Activated naive CD8-positive, alpha-beta T cell (primary cell): ENCODE data around the gene PAFAH1B2.
"Not testable (repeated sequence)": the region's sequence is repeated elsewhere in the genome, so short reads cannot be mapped to it uniquely, and the experiment has no call there.

Source experiments
- H3K27ac Mint-ChIP-seq: one replicate; pipeline ENCODE4 v1.8.0; 2021; ENCODE audit warnings: mixed read lengths
- H3K27me3 Mint-ChIP-seq: one replicate; pipeline ENCODE4 v1.8.0; 2021; ENCODE audit warnings: mixed read lengths
- H3K36me3 Mint-ChIP-seq: one replicate; pipeline ENCODE4 v1.8.0; 2021; ENCODE audit warnings: mixed read lengths
- H3K4me1 Mint-ChIP-seq: one replicate; pipeline ENCODE4 v1.8.0; 2021; ENCODE audit warnings: low read depth, mixed read lengths
- H3K4me3 Mint-ChIP-seq: one replicate; pipeline ENCODE4 v1.8.0; 2021; ENCODE audit warnings: mild to moderate bottlenecking, mixed read lengths
- H3K9me3 Mint-ChIP-seq: one replicate; pipeline ENCODE4 v1.8.0; 2021; ENCODE audit warnings: low read depth, mixed read lengths

The PAFAH1B2 gene

DNA sequence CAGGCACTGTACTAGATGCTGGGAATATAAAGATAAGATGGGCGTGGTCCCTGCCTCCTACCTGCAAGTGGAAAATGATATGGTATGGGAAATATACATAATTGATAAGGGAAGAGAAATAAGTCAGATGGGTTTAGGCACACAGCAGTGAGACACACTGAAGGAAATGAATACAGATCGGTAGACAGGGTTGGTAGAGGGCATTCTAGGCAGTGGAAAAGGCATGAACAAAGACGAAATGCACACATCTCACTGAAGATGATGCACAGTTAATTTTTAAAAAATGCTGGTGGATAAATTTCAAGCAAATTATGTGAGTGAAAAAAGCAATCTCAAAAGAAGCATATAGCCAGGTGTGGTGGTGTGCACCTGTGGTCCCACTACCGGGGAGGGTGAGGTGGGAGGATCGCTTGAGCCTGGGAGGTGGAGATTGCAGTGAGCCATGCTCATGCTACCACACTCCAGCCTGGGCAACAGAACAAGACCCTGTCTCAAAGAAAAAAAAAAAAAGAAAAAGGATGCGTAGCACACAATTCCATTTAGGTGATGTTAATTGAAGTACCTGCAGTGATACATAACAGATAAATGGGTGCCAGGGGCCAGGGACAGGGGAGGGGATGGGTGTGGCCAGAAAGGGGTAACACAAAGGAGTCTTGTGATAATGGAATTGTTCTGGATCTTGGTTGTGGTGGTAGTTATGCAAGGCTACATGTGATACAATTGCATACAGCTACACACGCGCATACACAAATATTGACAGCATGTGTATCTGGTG, 65.5 kb downstream of the PAFAH1B2 start:
- not testable (repeated sequence) for H3K27ac Mint-ChIP-seq, H3K27me3 Mint-ChIP-seq, H3K4me3 Mint-ChIP-seq, H3K9me3 Mint-ChIP-seq, H3K36me3 Mint-ChIP-seq, H3K4me1 Mint-ChIP-seq

- H3K27ac Mint-ChIP-seq, result peak overlapping the region; percentile 47
- H3K4me1 Mint-ChIP-seq, result peaks cover 3% of the 10 kb centered on the region
- no peaks in the 10 kb centered on the region for H3K27me3 Mint-ChIP-seq
- H3K9me3 Mint-ChIP-seq, result no peaks in the 10 kb centered on the region
- no peak overlapping the region for H3K4me3 Mint-ChIP-seq
- H3K36me3 Mint-ChIP-seq, result peaks cover 7% of the 10 kb centered on the region
Observed at GRCh38 chr11:117210620-117211019, 66.5 kb downstream of the PAFAH1B2 start.

DNA sequence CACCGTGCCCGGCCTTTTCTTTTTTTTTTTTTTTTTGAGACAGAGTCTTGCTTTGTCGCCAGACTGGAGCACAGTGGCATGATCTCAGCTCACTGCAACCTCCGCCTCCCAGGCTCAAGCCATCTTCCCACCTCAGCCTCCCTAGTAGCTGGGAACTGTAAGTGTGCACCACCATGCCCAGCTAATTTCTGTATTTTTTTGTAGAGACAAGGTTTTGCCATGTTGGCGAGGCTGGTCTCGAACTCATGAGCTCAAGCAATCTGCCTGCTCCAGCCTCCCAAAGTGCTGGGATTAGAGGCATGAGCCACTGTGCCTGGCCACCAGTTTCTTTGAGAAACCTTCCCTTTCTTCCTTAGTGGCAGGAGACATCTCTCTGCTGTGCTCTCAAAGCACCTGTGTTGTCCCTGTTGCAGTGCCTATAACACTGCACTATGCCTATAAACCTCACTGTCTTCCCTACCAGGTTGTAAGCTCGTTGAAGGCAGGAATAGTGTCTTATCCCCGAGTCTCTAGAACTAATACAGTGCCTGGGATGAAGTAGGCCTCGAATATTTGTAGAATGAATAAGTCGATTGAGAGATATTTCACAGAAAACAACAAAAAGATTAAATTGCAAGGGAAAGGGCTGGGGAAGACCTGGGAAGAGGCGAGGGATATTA, 68.7 kb downstream of the PAFAH1B2 start:
- Mint-ChIP-seq H3K4me1 (peaks cover 3% of the 10 kb centered on the region), H3K4me3 (no peak overlapping the region), H3K9me3 (no peaks in the 10 kb centered on the region), H3K27me3 (no peaks in the 10 kb centered on the region), H3K27ac (peak overlapping the region; percentile 37), H3K36me3 (peaks cover 7% of the 10 kb centered on the region)

DNA sequence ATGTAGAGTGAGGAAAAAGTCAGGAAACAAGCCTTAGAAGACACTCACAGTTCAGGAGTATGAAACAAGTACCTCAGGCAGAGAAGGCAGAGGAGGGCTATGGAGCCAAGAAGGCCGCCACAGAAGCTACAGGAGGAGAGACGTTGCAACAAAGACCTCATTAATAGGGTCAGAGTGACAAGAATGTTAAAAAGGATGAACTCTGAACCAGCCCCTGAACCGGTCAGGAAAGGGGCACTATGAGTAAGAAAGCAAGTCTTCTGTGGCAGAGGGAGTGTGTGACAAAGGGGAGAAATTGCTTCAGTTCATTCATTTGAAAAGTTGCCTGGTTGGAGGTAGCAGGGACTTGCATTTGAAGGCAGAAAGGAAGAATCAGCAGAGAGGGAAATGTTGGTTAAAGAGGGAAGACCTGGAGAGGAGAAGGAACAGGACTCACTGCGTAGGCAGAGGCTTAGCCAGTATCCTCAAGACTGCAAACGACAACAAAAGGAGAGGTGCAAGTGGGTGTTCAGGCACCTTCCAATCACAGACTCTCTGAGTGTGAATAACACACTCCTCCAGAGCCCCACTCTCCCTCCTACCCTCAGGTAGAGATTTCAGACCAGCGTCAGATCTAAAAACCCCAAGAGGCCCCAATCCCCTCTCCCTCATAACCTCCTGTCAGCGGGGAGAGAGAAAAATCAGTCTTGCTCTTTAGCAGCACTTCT, 70.5 kb downstream of the PAFAH1B2 start:
- peaks cover 7% of the 10 kb centered on the region for H3K36me3 Mint-ChIP-seq
- H3K27me3 Mint-ChIP-seq, result no peaks in the 10 kb centered on the region
- H3K4me1 Mint-ChIP-seq, result peaks cover 3% of the 10 kb centered on the region
- no peak overlapping the region for H3K4me3 Mint-ChIP-seq
- no peak overlapping the region for H3K27ac Mint-ChIP-seq
- no peaks in the 10 kb centered on the region for H3K9me3 Mint-ChIP-seq

GRCh38 chr11:117217141-117218084, 73.3 kb downstream of the PAFAH1B2 start:
- Mint-ChIP-seq H3K36me3 (peaks cover 5% of the 10 kb centered on the region), H3K9me3 (no peaks in the 10 kb centered on the region), H3K4me1 (peaks cover 3% of the 10 kb centered on the region), H3K4me3 (no peak overlapping the region), H3K27me3 (no peaks in the 10 kb centered on the region), H3K27ac (no peak overlapping the region)

GRCh38 chr11:117218133-117218915, 74.2 kb downstream of the PAFAH1B2 start:
- H3K4me3 Mint-ChIP-seq, result no peak overlapping the region
- H3K9me3 Mint-ChIP-seq, result no peaks in the 10 kb centered on the region
- no peak overlapping the region for H3K27ac Mint-ChIP-seq
- peaks cover 3% of the 10 kb centered on the region for H3K36me3 Mint-ChIP-seq
- H3K4me1 Mint-ChIP-seq, result no peaks in the 10 kb centered on the region
- no peaks in the 10 kb centered on the region for H3K27me3 Mint-ChIP-seq

GRCh38 chr11:117219001-117219400, 74.9 kb downstream of the PAFAH1B2 start:
- Mint-ChIP-seq H3K27ac (no peak overlapping the region), H3K4me1 (no peaks in the 10 kb centered on the region), H3K4me3 (no peak overlapping the region), H3K9me3 (no peaks in the 10 kb centered on the region), H3K27me3 (no peaks in the 10 kb centered on the region), H3K36me3 (peaks cover 3% of the 10 kb centered on the region)

- no peak overlapping the region for H3K4me3 Mint-ChIP-seq
- H3K36me3 Mint-ChIP-seq, result peaks cover 3% of the 10 kb centered on the region
- no peak overlapping the region for H3K27ac Mint-ChIP-seq
- H3K4me1 Mint-ChIP-seq, result no peaks in the 10 kb centered on the region
- H3K9me3 Mint-ChIP-seq, result no peaks in the 10 kb centered on the region
- H3K27me3 Mint-ChIP-seq, result no peaks in the 10 kb centered on the region
Observed at GRCh38 chr11:117219455-117219854, 75.4 kb downstream of the PAFAH1B2 start.

DNA sequence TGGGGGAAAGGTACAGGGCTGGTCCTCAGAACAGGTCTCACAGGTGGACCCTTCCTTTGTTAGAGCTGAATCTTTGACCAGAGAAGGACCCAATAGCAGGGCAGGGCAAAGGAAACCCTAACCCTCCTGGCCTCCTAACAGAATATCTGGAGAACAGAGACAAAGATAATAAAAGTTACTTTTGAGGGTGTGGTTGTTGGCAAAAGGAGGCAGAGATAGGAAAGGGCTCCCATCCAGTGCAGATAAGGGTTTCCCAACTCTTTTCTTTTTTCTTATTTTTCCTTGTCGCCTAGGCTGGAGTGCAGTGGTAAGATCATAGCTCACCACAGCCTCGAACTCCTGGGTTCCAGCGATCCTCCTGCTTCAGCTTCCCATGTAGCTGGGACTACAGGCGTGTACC, 75.9 kb downstream of the PAFAH1B2 start:
- no peak overlapping the region for H3K4me3 Mint-ChIP-seq
- peaks cover 3% of the 10 kb centered on the region for H3K36me3 Mint-ChIP-seq
- no peaks in the 10 kb centered on the region for H3K27me3 Mint-ChIP-seq
- no peak overlapping the region for H3K27ac Mint-ChIP-seq
- no peaks in the 10 kb centered on the region for H3K4me1 Mint-ChIP-seq
- no peaks in the 10 kb centered on the region for H3K9me3 Mint-ChIP-seq

DNA sequence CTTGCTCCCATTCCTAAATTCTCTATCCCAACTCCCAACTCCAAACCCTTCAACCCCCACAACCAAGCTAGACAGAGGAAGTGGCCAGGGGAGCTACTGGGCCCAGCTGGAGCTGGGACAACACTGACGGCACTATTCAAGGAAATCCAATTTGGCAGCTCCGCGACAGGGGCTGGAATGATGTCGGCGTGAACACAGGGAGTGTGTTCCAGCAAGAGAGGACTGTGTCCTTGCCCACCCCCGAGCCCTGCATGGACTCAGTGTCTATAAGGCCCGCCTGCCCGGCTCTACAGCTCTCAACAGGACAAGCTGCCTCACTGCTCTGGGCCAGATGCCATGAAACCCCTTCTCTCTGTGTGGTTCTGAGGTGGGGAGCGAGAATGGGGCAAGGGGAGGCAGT, 76.5 kb downstream of the PAFAH1B2 start:
- H3K27ac Mint-ChIP-seq, result peak overlapping the region; percentile 22

DNA sequence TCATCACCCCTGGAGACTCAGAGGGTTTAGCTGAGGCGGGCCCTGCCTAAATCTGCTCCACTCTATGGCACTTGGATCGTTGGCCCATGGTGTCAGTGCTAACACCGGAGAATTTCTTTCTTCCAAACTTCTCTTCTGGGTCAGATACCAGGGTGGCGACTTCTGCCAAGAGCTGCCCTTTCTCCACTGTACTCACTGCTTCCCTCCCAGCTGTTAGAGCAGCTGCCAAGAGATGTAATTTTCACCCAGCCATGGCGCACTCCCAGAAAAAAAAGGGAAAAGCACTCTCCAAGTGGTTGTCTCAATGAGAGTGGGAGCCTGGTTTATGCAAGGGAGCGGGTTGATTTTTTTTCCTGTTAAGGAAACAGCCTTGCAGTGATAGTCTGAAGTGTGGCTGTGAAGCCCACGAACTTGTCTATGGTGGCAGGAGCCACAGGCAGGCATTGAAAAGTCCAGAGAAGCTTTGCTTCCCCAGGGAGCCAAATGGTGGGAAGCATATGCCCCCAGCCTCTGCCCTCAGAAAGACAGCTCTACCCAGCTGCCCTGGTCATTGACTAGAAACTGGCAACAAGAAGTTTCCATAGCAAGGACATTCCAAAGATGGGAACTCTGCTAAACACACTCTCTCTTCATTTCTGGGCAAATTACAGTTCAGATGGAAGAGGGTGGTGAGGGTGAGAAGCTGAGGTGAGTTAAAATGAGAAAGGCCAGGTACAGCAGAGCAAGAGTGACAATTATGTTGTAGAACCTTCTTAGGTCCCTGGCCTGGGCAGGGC, 77.1 kb downstream of the PAFAH1B2 start:
- H3K36me3 Mint-ChIP-seq, result peaks cover 3% of the 10 kb centered on the region
- peak overlapping the region; percentile 22 for H3K27ac Mint-ChIP-seq
- no peaks in the 10 kb centered on the region for H3K9me3 Mint-ChIP-seq
- no peaks in the 10 kb centered on the region for H3K27me3 Mint-ChIP-seq
- no peak overlapping the region for H3K4me3 Mint-ChIP-seq
- H3K4me1 Mint-ChIP-seq, result no peaks in the 10 kb centered on the region

More for the DNA sequence above, 76.5 kb downstream of the PAFAH1B2 start:
- Mint-ChIP-seq H3K4me1 (no peaks in the 10 kb centered on the region), H3K4me3 (no peak overlapping the region), H3K9me3 (no peaks in the 10 kb centered on the region), H3K36me3 (peaks cover 3% of the 10 kb centered on the region), H3K27me3 (no peaks in the 10 kb centered on the region)

GRCh38 chr11:117221775-117222517, 77.9 kb downstream of the PAFAH1B2 start:
- peak overlapping the region; percentile 46 for H3K27ac Mint-ChIP-seq

More at GRCh38 chr11:117221775-117222517, 77.9 kb downstream of the PAFAH1B2 start:
- Mint-ChIP-seq H3K4me3 (no peak overlapping the region), H3K36me3 (peaks cover 3% of the 10 kb centered on the region), H3K9me3 (no peaks in the 10 kb centered on the region), H3K27me3 (no peaks in the 10 kb centered on the region), H3K4me1 (peaks cover 7% of the 10 kb centered on the region)
